ENCODE data around the gene SCARB1. TPM values are rescaled to one million over a fixed set of nuclear protein-coding genes. Genes with fewer than 3 reads are reported as not detected.

SCARB1 gene
- total and polyA plus RNA-seq, 2 of the 13 experiments (the other 11 are each of a cell fraction or from before 2014, with no cell fraction given), result 63.4 to 160 TPM

- TF ChIP-seq ZNF569 (CRISPR knock-in tag; IDR thresholded peaks at IDR 0.05; ENCODE audit: borderline replicate concordance) (no peak), SALL1 (CRISPR knock-in tag; IDR thresholded peaks at IDR 0.05) (no peak), RFXANK (CRISPR knock-in tag; IDR thresholded peaks at IDR 0.05) (no peak), POGZ (CRISPR knock-in tag; IDR thresholded peaks at IDR 0.05) (no peak), ZFP91 (CRISPR knock-in tag; IDR thresholded peaks at IDR 0.05; ENCODE audit: borderline replicate concordance) (0 out of 2 replicates have a peak, but pooled peaks have one; percentile 8), U2AF1 (optimal IDR thresholded peaks at IDR 0.05; ENCODE audit: low read depth, low read length) (no peak), NONO (IDR thresholded peaks at IDR 0.05) (no peak), NONO (CRISPR knock-in tag; conservative IDR thresholded peaks at IDR 0.05) (no peak), RNF219 (CRISPR knock-in tag; IDR thresholded peaks at IDR 0.05) (no peak), PLRG1 (conservative IDR thresholded peaks at IDR 0.05) (no peak), GFI1 (CRISPR knock-in tag; IDR thresholded peaks at IDR 0.05; ENCODE audit: borderline replicate concordance) (no peak), THAP11 (CRISPR knock-in tag; IDR thresholded peaks at IDR 0.05) (0 out of 2 replicates have a peak, but pooled peaks have one; percentile 14), BCL3 (CRISPR knock-in tag; IDR thresholded peaks at IDR 0.05) (no peak), HOXD1 (CRISPR knock-in tag; IDR thresholded peaks at IDR 0.05) (0 out of 2 replicates have a peak, but pooled peaks have one; percentile 31), MTF2 (CRISPR knock-in tag; IDR thresholded peaks at IDR 0.05; ENCODE audit: borderline replicate concordance) (no peak), USF2 (IDR thresholded peaks at IDR 0.05; ENCODE audit: low read depth, low read length) (no peak), USF2 (CRISPR knock-in tag; IDR thresholded peaks at IDR 0.05; ENCODE audit: borderline replicate concordance) (no peak), SP140L (CRISPR knock-in tag; IDR thresholded peaks at IDR 0.05; ENCODE audit: borderline replicate concordance) (no peak), SUZ12 (IDR thresholded peaks at IDR 0.05; ENCODE audit: low read depth, low read length) (no peak), ZNF678 (CRISPR knock-in tag; IDR thresholded peaks at IDR 0.05) (no peak), TAF15 (IDR thresholded peaks at IDR 0.05; ENCODE audit: low read depth, low read length, poor library complexity, severe bottlenecking) (no peak)
These were observed 96.4 kb downstream of the SCARB1 start (continued) for GRCh38 chr12:124767066-124767821.
